ENCODE results near the gene SNX25. TPM values are rescaled to one million over a fixed set of nuclear protein-coding genes. Genes with fewer than 3 reads are reported as not detected.
A peak's percentile ranks its signal among the peaks of the same experiment; 100 is the strongest.

Gene SNX25
- polyA plus RNA-seq, 1 donor from 2014 or later: 6.4 TPM

DNA sequence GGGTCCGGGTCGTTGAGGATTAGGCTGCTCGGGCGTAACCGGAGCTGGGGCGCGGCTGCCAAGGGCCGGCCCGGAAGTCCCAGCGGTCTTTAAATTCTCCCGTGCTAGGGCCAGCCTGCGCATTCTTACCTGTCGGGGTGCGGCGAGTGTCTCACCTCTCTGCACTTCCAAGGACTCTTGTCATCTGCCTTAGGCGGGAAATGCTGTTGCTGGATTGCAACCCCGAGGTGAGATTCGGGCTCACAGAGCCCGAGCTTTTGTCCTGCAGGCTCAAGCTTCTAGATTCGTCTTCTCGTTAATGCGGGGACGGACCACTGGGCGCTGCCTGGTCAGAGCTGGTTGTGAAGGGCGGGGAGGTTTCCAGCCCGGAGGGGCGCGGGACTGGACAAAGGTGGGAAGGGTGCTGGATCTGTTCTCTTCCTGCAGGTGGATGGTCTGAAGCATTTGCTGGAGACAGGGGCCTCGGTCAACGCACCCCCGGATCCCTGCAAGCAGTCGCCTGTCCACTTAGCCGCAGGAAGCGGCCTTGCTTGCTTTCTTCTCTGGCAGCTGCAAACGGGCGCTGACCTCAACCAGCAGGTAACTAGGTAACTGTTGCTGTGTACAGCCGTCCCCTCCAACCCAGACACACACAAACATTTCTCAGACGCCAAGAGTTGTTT is 187.5 kb downstream of the SNX25 start, which contains the start of gene ANKRD37:
Gene ANKRD37 (plus strand): TSS at position 118 of the 662 bp plus-strand sequence. CDS start 83 bp downstream, at position 201.
- Histone ChIP-seq H3K27me3 (ENCODE audit: insufficient read depth, low read depth, low read length) (no peaks in the 10 kb centered on the region), H3K27ac (ENCODE audit: low read length) (no peak within 1 kb of the TSS), H3F3A (ENCODE audit: insufficient read depth, low read length, poor library complexity, severe bottlenecking) (no peaks in the 10 kb centered on the region), H3K9me2 (ENCODE audit: insufficient read depth, low read length) (no peaks in the 10 kb centered on the region), H3K4me3 (ENCODE audit: low read length) (peak within 1 kb of the TSS; percentile 89), H3K79me2 (replicated peaks; ENCODE audit: insufficient read depth, low read length) (no peaks in the 10 kb centered on the region), H3K4me2 (ENCODE audit: low read length) (peak within 1 kb of the TSS; percentile 83), H3K36me3 (ENCODE audit: insufficient read depth, low read length) (no peaks in the 10 kb centered on the region), H3K9me3 (ENCODE audit: low read length) (no peaks in the 10 kb centered on the region), H3K9ac (ENCODE audit: low read length) (peak within 1 kb of the TSS; percentile 62), H2AFZ (ENCODE audit: low read depth, low read length) (peak within 1 kb of the TSS; percentile 65), H4K20me1 (ENCODE audit: insufficient read depth) (no peaks in the 10 kb centered on the region)
- TF ChIP-seq, protein P1, sequence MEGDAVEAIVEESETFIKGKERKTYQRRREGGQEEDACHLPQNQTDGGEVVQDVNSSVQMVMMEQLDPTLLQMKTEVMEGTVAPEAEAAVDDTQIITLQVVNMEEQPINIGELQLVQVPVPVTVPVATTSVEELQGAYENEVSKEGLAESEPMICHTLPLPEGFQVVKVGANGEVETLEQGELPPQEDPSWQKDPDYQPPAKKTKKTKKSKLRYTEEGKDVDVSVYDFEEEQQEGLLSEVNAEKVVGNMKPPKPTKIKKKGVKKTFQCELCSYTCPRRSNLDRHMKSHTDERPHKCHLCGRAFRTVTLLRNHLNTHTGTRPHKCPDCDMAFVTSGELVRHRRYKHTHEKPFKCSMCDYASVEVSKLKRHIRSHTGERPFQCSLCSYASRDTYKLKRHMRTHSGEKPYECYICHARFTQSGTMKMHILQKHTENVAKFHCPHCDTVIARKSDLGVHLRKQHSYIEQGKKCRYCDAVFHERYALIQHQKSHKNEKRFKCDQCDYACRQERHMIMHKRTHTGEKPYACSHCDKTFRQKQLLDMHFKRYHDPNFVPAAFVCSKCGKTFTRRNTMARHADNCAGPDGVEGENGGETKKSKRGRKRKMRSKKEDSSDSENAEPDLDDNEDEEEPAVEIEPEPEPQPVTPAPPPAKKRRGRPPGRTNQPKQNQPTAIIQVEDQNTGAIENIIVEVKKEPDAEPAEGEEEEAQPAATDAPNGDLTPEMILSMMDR (IDR thresholded peaks at IDR 0.05; ENCODE audit: poor library complexity, severe bottlenecking): no peak
- no peak for TF ChIP-seq POLR2AphosphoS5 (IDR thresholded peaks at IDR 0.05)
- no peak for TF ChIP-seq MXI1 (conservative IDR thresholded peaks at IDR 0.05; ENCODE audit: poor library complexity, severe bottlenecking)
- TF ChIP-seq, protein P2, sequence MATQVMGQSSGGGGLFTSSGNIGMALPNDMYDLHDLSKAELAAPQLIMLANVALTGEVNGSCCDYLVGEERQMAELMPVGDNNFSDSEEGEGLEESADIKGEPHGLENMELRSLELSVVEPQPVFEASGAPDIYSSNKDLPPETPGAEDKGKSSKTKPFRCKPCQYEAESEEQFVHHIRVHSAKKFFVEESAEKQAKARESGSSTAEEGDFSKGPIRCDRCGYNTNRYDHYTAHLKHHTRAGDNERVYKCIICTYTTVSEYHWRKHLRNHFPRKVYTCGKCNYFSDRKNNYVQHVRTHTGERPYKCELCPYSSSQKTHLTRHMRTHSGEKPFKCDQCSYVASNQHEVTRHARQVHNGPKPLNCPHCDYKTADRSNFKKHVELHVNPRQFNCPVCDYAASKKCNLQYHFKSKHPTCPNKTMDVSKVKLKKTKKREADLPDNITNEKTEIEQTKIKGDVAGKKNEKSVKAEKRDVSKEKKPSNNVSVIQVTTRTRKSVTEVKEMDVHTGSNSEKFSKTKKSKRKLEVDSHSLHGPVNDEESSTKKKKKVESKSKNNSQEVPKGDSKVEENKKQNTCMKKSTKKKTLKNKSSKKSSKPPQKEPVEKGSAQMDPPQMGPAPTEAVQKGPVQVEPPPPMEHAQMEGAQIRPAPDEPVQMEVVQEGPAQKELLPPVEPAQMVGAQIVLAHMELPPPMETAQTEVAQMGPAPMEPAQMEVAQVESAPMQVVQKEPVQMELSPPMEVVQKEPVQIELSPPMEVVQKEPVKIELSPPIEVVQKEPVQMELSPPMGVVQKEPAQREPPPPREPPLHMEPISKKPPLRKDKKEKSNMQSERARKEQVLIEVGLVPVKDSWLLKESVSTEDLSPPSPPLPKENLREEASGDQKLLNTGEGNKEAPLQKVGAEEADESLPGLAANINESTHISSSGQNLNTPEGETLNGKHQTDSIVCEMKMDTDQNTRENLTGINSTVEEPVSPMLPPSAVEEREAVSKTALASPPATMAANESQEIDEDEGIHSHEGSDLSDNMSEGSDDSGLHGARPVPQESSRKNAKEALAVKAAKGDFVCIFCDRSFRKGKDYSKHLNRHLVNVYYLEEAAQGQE (IDR thresholded peaks at IDR 0.05; ENCODE audit: borderline replicate concordance): no peak
- TF ChIP-seq EZH2 (IDR thresholded peaks at IDR 0.05; ENCODE audit: borderline replicate concordance, insufficient read depth, low read length, poor library complexity, severe bottlenecking): no peak
- no peak for TF ChIP-seq SMC3 (conservative IDR thresholded peaks at IDR 0.05; ENCODE audit: poor library complexity)
- no peak for TF ChIP-seq TAF1 (IDR thresholded peaks at IDR 0.05; ENCODE audit: low read depth)
- no peak for TF ChIP-seq RAD21 (conservative IDR thresholded peaks at IDR 0.05)
- no peak for TF ChIP-seq EP300 (conservative IDR thresholded peaks at IDR 0.05; ENCODE audit: poor library complexity, severe bottlenecking)

DNA sequence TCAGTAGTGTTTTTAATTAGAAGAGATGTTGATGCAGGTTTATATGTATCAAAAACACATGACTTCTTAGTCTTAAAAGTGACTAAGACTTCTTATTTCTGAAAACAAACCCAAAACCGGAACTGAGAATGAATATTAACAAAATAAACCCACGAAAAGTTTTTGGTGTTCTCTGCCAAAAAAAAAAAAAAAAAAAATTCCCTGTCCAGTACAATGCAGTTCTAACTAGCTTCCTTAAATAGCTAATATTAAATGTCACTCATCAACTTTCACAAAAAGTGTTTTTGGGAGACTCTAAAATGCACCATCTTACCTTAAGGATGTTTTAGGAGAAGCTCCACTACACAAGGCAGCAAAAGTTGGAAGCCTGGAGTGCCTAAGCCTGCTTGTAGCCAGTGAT is 189.2 kb downstream of the SNX25 start:
- H3K4me3 ChIP-seq (ENCODE audit: low read length): no peak overlapping the region
- H3K36me3 ChIP-seq (ENCODE audit: insufficient read depth, low read length): peaks cover 5% of the 10 kb centered on the region
- H3K9ac ChIP-seq (ENCODE audit: low read length): no peak overlapping the region
- no peak overlapping the region for H3K27ac ChIP-seq (ENCODE audit: low read length)
- no peaks in the 10 kb centered on the region for H4K20me1 ChIP-seq (ENCODE audit: insufficient read depth)
- TF ChIP-seq MXI1 (conservative IDR thresholded peaks at IDR 0.05; ENCODE audit: poor library complexity, severe bottlenecking): no peak
- H3F3A ChIP-seq (ENCODE audit: insufficient read depth, low read length, poor library complexity, severe bottlenecking): no peaks in the 10 kb centered on the region
- no peak overlapping the region for H3K4me2 ChIP-seq (ENCODE audit: low read length)
- no peaks in the 10 kb centered on the region for H3K9me2 ChIP-seq (ENCODE audit: insufficient read depth, low read length)
- H2AFZ ChIP-seq (ENCODE audit: low read depth, low read length): no peak overlapping the region
- H3K27me3 ChIP-seq (ENCODE audit: insufficient read depth, low read depth, low read length): no peaks in the 10 kb centered on the region
- H3K9me3 ChIP-seq (ENCODE audit: low read length): no peaks in the 10 kb centered on the region
- H3K79me2 ChIP-seq (replicated peaks; ENCODE audit: insufficient read depth, low read length): no peaks in the 10 kb centered on the region

All from neural cell (in vitro differentiated cells).